SK-N-SH (cell line): ENCODE results near the gene OCA2.

ENCODE experiments used
- EP300 ChIP-seq, 2 experiments: IDR thresholded peaks; 2 replicates each; pipeline versions ENCODE4 v1.4.0 to v1.6.1; 2012; ENCODE audit warnings: borderline replicate concordance in 1 of 2, low read depth in 1 of 2, low read length in 1 of 2
- EZH2phosphoT487 ChIP-seq: fragments of 200-600 bp; sonication (generic); IDR thresholded peaks from 2 replicates; pipeline ENCODE4 v1.6.1; 2017; ENCODE audit warnings: low read depth, mixed run types, mild to moderate bottlenecking, antibody characterized with exemption, moderate library complexity, borderline replicate concordance
- FOXM1 ChIP-seq: IDR thresholded peaks from 2 replicates; pipeline ENCODE4 v1.4.0; 2012; ENCODE audit warnings: low read depth, mild to moderate bottlenecking
- GABPA ChIP-seq: IDR thresholded peaks from 2 replicates; pipeline ENCODE4 v1.4.0; 2012; ENCODE audit warnings: low read depth, mild to moderate bottlenecking
- NRF1 ChIP-seq: IDR thresholded peaks from 2 replicates; pipeline ENCODE4 v1.6.1; 2012; ENCODE audit warnings: low read depth, mild to moderate bottlenecking, low read length
- POLR2AphosphoS5 ChIP-seq: IDR thresholded peaks from 2 replicates; pipeline ENCODE4 v1.6.1; 2012; ENCODE audit warnings: low read depth, low read length
- RAD21 ChIP-seq: IDR thresholded peaks from 2 replicates; pipeline ENCODE4 v1.6.1; 2012; ENCODE audit warnings: mild to moderate bottlenecking, low read length
- SIN3A ChIP-seq: IDR thresholded peaks from 2 replicates; pipeline ENCODE4 v1.6.1; 2012; ENCODE audit warnings: low read depth, mild to moderate bottlenecking, low read length, moderate library complexity, borderline replicate concordance
- YY1 ChIP-seq: IDR thresholded peaks from 2 replicates; pipeline ENCODE4 v1.4.0; 2012; ENCODE audit warnings: low read depth, mild to moderate bottlenecking
- TF ChIP-seq, protein P1 (sequence below): fragments of 200-600 bp; sonication (generic); IDR thresholded peaks from 2 replicates; pipeline ENCODE4 v1.6.1; 2017; ENCODE audit warnings: antibody characterized with exemption, mild to moderate bottlenecking, moderate library complexity
- TF ChIP-seq, protein P2 (sequence below): IDR thresholded peaks from 2 replicates; pipeline ENCODE4 v1.4.0; 2012; ENCODE audit warnings: low read depth, borderline replicate concordance
- TF ChIP-seq, protein P3 (sequence below): IDR thresholded peaks from 2 replicates; pipeline ENCODE4 v1.4.0; 2012; ENCODE audit warnings: low read depth
- TF ChIP-seq, protein P4 (sequence below): IDR thresholded peaks from 2 replicates; pipeline ENCODE4 v1.6.1; 2012; ENCODE audit warnings: mild to moderate bottlenecking, low read depth, low read length, moderate library complexity

DNA sequence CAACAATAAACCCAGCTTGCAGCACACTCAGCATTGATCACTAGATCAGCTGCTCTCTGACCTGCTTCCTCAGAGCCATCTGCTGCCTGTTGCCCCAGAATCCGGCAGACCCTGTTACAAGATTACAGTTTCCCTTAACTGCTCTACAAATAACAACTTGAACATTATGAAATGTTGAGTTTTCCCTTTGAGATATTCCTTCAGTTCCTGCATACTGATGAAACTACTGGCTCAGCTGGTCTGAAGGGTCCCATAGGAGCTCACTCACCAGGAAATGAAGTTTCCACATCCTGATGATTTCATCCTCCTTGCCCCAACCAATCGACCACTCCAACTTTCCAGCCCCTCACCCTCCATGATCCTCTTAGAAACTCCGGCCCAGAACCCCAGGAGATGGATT, 281.9 kb downstream of the OCA2 start:
- TF ChIP-seq, protein P1, sequence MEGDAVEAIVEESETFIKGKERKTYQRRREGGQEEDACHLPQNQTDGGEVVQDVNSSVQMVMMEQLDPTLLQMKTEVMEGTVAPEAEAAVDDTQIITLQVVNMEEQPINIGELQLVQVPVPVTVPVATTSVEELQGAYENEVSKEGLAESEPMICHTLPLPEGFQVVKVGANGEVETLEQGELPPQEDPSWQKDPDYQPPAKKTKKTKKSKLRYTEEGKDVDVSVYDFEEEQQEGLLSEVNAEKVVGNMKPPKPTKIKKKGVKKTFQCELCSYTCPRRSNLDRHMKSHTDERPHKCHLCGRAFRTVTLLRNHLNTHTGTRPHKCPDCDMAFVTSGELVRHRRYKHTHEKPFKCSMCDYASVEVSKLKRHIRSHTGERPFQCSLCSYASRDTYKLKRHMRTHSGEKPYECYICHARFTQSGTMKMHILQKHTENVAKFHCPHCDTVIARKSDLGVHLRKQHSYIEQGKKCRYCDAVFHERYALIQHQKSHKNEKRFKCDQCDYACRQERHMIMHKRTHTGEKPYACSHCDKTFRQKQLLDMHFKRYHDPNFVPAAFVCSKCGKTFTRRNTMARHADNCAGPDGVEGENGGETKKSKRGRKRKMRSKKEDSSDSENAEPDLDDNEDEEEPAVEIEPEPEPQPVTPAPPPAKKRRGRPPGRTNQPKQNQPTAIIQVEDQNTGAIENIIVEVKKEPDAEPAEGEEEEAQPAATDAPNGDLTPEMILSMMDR: no peak
- TF ChIP-seq NRF1: no peak
- TF ChIP-seq FOXM1: no peak
- no peak for TF ChIP-seq POLR2AphosphoS5
- no peak for TF ChIP-seq RAD21
- no peak for TF ChIP-seq EZH2phosphoT487
- TF ChIP-seq SIN3A: no peak
- TF ChIP-seq, protein P2, sequence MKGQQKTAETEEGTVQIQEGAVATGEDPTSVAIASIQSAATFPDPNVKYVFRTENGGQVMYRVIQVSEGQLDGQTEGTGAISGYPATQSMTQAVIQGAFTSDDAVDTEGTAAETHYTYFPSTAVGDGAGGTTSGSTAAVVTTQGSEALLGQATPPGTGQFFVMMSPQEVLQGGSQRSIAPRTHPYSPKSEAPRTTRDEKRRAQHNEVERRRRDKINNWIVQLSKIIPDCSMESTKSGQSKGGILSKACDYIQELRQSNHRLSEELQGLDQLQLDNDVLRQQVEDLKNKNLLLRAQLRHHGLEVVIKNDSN: no peak
- TF ChIP-seq YY1: no peak
- TF ChIP-seq, protein P3, sequence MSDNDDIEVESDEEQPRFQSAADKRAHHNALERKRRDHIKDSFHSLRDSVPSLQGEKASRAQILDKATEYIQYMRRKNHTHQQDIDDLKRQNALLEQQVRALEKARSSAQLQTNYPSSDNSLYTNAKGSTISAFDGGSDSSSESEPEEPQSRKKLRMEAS: no peak
- no peak for TF ChIP-seq GABPA
- TF ChIP-seq, protein P4, sequence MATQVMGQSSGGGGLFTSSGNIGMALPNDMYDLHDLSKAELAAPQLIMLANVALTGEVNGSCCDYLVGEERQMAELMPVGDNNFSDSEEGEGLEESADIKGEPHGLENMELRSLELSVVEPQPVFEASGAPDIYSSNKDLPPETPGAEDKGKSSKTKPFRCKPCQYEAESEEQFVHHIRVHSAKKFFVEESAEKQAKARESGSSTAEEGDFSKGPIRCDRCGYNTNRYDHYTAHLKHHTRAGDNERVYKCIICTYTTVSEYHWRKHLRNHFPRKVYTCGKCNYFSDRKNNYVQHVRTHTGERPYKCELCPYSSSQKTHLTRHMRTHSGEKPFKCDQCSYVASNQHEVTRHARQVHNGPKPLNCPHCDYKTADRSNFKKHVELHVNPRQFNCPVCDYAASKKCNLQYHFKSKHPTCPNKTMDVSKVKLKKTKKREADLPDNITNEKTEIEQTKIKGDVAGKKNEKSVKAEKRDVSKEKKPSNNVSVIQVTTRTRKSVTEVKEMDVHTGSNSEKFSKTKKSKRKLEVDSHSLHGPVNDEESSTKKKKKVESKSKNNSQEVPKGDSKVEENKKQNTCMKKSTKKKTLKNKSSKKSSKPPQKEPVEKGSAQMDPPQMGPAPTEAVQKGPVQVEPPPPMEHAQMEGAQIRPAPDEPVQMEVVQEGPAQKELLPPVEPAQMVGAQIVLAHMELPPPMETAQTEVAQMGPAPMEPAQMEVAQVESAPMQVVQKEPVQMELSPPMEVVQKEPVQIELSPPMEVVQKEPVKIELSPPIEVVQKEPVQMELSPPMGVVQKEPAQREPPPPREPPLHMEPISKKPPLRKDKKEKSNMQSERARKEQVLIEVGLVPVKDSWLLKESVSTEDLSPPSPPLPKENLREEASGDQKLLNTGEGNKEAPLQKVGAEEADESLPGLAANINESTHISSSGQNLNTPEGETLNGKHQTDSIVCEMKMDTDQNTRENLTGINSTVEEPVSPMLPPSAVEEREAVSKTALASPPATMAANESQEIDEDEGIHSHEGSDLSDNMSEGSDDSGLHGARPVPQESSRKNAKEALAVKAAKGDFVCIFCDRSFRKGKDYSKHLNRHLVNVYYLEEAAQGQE: no peak
- no peak for TF ChIP-seq EP300 (IDR thresholded peaks at IDR 0.05; ENCODE audit: borderline replicate concordance in 1 of 2, low read depth in 1 of 2, low read length in 1 of 2)
